Measurements from ENCODE around the gene CCDC57.

The CCDC57 gene

GRCh38 chr17:82246365-82247181, 33.9 kb upstream of the CCDC57 start:
- no peak for DNase-seq

DNA sequence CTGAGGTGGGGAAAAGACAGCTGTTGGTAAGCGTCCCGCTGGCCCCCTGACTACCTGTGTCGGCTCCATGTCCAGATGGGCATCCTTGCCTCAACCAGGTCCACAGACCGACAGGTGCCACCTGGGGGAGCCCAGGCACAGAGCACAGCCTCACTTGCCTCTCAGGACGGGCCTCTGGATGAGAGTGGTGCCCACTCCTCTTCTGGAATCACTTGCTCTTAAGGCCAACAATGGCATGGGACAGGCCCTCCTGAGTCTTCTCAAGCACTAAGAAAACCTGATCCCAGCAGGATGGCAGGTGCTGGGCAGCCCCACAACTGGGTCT, 33.4 kb upstream of the CCDC57 start:
- no peak for DNase-seq

GRCh38 chr17:82245134-82246039, 32.7 kb upstream of the CCDC57 start:
- no peak for DNase-seq

- DNase-seq, result no peak
These were observed 31.9 kb upstream of the CCDC57 start for GRCh38 chr17:82244413-82245133.

DNA sequence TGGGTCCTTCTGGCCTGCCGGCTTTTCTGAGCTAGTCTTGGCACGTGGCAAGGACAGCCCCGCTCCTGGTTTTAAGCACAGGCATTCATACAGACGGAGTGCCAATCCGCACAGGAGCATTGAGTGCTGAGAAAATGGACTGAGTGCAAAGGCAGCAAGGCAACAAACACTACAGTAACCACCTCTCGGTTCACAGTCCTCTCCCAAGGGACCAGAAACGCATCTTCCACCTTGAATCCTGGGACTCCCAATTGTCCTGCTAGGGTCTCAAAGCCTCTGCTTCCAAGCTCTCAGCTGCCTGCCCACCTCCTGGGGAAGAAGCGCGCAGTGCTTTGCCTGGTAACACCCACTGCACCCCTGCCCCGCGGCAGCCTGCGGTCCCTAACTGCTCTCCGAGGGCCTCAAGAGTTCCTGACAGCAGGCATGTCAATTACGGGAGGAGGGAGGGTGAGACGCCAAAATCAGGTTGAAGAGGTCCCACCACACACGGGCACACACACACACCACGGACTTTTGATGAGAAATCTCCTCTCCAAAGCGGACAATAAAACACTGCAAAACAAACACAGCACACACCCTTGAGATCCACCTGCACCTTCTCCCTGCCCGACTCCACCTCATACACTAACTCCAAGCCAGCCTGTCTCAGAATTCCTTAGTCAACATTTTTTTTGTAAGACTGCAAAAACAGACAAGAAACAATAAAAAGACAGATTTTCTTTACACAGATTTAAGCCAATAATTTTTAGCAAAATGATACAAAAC, 31.2 kb upstream of the CCDC57 start:
- DNase-seq, result no peak

DNA sequence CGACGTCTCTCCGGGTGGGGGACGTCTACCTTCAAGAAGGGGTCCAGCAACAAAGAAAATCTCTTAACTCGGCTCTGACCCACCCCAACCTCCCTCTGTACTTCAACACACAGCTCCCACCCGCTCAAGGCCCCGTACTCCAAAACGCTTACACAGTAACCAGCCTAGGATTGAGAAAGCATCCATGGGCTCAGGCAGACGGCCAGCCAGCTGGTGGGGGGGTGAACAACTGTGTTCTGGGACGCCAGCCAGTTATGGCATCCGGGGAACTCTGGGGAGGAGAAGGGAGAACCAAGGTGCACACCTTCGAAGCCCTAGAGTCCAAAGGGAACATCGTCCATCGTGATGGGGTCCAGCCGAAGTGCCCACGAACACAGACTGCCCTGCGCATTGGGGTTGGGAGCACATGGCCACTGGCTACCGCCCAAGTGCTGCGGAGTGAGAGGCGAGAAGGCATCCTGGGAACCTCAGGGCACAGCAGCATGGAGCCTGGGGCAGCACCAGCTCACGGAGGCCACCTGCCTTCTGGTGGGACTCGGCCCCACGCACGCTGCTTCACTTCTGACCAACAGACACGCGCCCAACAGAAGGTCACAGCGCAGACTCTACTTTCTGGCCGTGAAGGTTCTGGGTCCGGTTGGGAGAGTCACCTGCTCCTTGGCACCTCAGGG, 30.5 kb upstream of the CCDC57 start:
- no peak for DNase-seq

- DNase-seq, result no peak
These were observed 30.0 kb upstream of the CCDC57 start for GRCh38 chr17:82242698-82242976.

GRCh38 chr17:82241926-82242697, 29.5 kb upstream of the CCDC57 start:
- no peak for DNase-seq

DNA sequence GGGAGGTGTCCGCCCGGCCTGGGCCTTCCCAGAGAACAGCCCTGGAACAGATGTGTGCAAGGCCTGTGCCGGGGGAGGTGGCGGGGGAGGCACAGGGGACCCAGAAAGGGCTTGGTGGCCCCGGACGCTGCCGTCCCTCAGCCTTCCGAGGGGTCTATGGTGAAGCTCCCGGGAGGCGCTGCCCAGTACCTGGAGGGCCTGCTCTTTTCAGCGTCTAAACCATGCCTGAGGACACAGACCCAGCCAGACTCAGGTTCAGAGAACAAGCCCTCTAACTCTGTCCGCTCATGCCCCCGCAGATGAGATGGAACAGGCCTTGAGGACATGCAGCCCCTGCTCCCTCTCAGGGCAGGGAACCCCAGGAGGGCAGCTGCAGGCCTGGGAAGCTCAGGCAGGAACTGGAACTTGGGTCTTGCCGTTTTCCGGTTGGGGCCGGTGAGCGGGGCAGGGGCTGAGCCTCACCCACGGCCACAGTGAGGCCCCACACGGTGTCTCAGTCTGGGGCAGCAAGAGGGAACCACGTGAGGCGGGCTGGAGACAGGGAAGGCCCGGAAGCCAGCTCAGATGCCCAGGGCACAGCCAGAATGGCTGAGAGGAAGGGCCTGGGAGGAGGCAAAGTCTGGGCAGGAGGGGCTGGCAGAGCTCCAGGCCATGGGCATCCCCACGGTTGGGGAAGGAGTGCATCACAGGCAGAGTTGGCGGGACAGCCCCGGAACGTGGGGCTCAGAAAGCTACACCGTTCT, 28.7 kb upstream of the CCDC57 start:
- DNase-seq, result no peak

- no peak for DNase-seq
These were observed 28.0 kb upstream of the CCDC57 start for GRCh38 chr17:82240506-82241182.

DNA sequence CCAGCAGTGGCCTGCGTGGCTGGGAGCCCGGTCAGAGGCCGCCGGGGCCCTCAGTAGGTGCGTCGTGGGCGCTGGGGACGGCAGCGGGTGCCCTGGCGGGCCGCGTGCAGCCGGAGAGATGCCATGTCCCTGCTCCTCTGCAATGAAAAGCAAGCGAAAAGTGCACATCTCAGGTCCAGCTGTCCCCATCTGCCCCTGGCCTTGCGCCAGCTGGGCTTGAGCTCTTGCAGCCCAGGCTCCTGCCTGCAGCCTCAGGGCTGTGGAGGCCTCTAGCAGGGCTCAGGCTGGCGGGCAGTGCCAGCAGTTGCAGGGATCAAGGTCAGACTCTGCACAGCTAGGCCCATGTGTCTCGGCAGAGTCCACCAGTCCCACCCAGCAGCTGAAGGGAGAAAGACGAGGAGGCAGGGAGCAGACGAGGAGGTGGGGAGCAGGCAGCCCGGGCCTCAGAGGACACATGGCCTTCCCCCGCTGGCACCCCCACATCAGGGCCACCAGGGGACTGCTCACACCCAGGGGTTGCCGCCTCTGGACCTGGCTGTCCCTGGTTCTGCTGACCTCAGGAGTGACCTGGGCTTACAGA, 27.4 kb upstream of the CCDC57 start:
- no peak for DNase-seq

DNA sequence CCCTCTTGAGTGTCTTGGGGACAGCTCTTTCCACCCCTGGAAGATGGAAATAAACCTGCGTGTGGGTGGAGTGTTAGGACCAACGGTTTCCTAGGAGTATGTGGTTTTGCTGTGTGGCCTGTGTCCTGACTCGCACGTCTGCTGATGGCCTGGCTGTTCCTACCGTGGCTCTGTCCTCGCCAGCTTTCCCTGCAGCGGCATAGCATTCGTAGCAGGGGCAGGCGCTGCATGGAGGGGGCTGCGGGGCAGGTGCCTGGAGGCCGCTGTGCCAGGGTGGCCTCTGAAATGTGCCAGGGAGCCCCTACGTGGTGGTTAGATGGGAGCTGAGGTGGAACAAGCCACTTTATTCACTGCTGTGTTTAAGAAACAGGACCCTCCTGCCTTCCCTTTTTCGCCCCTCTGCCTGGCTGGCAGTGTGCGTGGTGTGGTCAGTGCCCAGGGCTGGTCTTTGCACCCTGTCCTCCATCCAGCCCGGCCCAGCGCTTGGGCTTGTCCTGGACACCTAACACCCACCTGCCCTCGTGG, 26.8 kb upstream of the CCDC57 start:
- no peak for DNase-seq

DNA sequence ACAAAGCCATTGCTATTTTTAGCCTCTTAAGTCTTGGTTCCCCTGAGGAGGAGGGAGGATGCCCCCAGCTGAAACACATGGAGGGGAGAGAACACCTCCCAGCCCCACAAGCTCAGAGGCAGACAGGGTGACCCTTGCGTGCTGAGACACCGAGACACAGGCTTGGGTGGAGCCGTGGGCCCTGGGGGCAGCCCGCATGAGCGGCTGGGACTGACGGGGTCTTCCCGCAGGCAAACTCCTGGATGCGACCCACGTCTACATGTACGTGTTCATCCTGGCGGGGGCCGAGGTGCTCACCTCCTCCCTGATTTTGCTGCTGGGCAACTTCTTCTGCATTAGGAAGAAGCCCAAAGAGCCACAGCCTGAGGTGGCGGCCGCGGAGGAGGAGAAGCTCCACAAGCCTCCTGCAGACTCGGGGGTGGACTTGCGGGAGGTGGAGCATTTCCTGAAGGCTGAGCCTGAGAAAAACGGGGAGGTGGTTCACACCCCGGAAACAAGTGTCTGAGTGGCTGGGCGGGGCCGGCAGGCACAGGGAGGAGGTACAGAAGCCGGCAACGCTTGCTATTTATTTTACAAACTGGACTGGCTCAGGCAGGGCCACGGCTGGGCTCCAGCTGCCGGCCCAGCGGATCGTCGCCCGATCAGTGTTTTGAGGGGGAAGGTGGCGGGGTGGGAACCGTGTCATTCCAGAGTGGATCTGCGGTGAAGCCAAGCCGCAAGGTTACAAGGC, 26.0 kb upstream of the CCDC57 start:
- DNase-seq, result peak in 3 of 4 experiments; percentile 35 to 52 (median 46)

DNA sequence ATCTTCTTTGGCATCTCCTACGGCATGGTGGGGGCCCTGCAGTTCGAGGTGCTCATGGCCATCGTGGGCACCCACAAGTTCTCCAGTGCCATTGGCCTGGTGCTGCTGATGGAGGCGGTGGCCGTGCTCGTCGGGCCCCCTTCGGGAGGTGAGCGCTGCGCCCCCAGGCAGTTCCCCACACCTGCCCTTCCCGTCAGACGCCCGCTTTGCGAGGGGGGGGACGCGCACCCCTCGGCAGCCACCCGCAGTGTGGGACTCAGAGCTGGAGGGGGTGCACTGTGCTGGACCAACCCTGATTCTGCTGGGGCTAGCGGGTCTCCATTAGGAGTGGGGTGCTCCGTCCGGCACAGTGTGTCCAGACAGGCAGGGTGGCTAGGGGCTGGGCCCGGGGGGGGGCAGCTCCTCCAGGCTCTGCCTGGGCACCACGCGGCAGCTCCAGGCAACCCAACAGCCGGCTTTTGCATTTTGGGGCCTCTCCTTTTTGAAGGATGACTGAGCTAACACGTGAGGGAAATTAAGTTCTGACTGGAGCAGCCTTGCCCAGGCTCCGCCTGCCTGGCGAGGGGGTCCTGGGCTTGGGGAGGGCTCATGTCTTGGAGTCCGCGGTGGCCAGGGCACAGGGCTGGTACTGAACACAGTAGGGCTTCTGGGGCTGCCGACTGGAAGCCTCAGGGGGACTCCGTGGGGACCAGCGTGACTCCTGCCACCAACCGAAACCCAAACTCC, 25.3 kb upstream of the CCDC57 start:
- DNase-seq, result no peak

- no peak for DNase-seq
These were observed 24.6 kb upstream of the CCDC57 start for GRCh38 chr17:82237083-82237745.

- peak; percentile 34 to 51 (median 46) for DNase-seq
These were observed 23.7 kb upstream of the CCDC57 start for GRCh38 chr17:82236142-82236971.

DNA sequence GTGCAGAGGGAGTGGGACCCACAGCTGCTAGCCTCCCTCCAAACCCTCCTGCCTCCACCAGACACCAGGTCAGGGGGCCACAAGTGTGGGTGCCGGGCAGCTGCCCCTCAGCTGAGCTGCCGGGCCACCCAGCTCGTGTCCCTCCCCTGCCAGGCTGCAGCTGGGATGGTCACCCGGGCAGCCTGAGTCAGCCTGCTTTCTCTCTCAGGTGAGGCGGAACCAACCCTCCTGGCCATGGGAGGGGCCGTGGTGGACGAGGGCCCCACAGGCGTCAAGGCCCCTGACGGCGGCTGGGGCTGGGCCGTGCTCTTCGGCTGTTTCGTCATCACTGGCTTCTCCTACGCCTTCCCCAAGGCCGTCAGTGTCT, 23.1 kb upstream of the CCDC57 start:
- DNase-seq, result no peak

Data from activated CD4-positive, CD25-positive, alpha-beta regulatory T cell (primary cell).